OCI-LY7 (cell line): ENCODE results near the gene METTL21C.

ENCODE experiments used
- CTCF ChIP-seq: fragments of 200-600 bp; sonication (generic); conservative IDR thresholded peaks from 2 replicates; pipeline ENCODE4 v1.5.1; 2014; ENCODE audit warnings: mild to moderate bottlenecking, antibody characterized with exemption, low read length, moderate library complexity, mixed read lengths
- EZH2phosphoT487 ChIP-seq: fragments of 200-600 bp; sonication (generic); IDR thresholded peaks from 2 replicates; pipeline ENCODE4 v1.6.1; 2018; ENCODE audit warnings: low read depth, borderline replicate concordance, mild to moderate bottlenecking, mixed run types, antibody characterized with exemption, low read length, moderate library complexity, mixed read lengths

- TF ChIP-seq CTCF (no peak), EZH2phosphoT487 (no peak)
Measured at GRCh38 chr13:102693250-102693649, 1.6 kb downstream of the METTL21C start.
